HG03175 (cell line): ENCODE measurements around the gene MBD5.

Experiments used
- ATAC-seq: cut with Tn5 transposase; IDR thresholded peaks from one replicate; pipeline ENCODE4 v1.9.1; 2021; ENCODE audit warnings: mild to moderate bottlenecking, moderate library complexity; ENCODE audit not compliant: unreplicated experiment

The MBD5 gene

DNA sequence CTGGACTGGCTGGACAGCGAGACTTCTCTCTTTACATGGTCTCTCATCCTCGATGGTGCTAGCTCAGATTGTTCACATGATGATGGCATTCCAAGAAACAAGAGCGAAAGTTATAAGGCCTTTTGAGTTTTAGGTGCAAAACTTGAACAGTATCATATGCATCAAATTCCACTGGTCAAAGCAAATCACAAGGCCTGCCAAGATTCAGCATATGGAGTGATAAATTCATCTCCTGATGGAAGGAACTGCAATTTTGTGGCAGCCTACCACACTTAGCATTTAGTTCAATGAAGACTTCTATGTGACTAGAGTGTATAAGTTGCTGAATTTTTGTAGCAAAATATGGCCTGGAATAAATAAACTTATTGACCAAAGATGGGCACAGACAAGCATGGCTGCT, 429.6 kb downstream of the MBD5 start:
- ATAC-seq: no peak

DNA sequence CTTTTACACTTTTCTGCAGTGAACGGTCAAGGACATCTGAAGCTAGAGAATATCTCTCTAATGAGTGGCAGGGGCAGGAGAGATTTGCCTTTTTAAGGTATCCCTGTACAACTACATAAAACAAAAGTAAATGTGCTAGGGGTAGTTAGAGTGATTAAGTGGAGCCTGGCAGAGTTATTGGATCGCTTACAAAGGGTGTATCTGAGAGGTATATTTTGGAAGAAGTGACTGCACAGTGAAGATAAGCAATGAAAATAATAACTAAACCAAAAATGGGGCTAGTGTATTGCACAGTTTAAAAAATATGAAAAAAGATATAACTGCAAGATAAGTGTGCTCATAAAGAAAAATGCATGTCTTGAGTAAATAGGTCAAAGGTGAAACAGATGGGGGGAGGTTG, 430.2 kb downstream of the MBD5 start:
- ATAC-seq: no peak

DNA sequence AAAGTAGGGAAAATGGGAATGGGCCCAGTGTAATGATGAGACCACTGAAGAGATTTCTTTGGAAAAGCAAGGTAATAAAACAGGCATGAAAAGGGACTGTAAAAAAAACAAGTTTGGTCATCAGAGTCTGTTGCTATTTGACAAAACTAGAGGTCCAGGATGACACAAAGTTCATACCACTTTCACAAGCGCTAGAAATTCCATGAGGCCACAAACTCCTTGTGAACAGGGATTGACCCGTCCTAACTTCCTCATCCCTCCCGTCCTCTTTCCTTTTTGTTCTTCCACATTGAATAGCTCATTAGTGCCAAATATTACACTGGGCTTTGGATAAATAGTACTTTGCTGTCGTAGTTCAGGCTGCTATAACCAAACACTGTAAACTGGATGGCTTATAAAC, 434.9 kb downstream of the MBD5 start:
- ATAC-seq: no peak

DNA sequence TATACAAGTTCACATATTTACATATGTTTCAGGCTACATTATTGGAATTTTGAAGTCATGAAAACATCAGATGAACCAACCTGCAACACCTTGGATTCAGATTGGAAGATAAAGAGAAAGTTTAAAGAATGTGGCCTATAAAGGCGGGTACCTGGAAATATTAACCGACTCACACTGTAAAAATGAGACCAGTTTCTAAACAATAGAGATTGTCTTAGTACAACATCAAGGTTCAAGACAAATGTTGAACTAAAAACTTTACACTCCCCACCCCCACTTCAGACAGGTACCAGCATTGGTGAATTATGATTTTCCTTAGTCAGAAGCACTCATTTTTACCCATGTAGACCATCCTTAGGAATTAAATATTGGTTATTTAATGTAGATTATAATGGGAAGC, 437.3 kb downstream of the MBD5 start:
- ATAC-seq: no peak

DNA sequence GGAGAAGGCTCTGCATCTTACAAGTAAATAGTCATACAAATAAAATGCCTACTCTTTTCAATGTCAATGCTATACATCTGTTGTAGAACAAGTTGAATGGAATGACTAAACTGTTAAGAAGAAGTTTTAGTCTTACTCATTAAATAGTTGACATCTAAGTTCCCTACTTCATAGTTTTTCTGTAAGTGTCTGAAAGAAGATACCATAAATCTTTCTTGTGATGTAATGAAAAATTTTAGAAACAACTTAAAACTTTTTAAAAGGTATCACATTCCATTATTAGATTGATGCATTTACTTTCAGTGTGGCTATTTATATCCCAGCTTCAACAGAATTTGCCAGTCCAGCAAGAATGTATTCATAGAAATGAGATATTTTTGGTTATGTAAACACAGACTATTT, 438.5 kb downstream of the MBD5 start:
- ATAC-seq: no peak

DNA sequence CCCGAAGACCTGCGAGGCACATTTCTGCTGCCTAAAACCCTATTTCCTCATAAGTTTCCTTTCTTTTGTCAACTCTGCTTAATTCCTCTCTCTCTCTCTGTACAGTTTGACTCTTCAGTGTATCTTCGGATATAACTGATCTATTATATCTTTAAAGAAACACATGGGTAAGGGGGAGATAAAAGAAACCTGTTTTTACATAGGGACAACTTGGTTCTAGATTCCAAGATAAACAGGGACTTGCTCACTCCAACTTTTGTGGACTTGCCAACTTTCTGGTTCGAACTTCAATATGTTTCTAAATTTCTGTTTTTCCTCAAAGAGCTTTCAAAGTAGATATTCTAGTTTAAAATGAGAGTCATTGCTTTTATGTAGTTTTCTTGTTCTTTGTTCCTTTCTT, 441.0 kb downstream of the MBD5 start:
- no peak for ATAC-seq

DNA sequence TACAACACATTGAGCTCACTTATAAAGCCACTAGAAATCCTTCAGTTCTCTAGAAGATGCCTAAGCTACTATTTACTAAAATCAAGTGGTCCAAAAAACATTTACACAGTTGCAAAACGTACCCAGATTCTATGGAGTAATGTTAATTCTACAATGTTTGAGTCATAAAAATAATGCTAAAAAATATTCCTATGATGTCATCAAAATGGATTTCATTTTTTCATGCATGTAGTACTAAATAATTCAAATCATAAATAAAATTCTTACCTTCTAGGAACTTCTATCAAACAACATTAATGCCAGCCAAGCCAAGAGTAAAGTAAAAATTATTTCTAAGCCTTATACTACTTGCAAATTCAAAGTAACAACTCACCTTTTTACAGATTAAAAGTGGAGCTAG, 454.7 kb downstream of the MBD5 start:
- ATAC-seq: no peak

DNA sequence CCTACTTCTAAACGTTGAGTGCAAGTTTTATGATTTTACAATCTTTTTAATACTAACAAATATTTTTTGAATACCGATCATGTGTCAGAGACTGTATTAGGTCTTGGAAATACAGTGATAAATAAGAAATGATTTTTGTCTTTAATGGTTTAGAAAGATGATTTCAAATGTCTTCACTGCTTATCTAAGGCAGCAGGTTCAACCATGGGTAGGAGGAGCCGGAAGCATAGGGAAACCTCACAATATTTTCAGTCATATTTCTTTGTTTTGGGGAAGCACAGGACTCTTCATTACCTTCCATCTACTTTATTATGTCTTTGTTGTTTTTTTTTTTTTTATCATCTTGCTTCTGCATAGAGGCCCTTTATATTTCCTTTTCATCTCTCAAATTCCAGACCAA, 458.5 kb downstream of the MBD5 start:
- no peak for ATAC-seq

DNA sequence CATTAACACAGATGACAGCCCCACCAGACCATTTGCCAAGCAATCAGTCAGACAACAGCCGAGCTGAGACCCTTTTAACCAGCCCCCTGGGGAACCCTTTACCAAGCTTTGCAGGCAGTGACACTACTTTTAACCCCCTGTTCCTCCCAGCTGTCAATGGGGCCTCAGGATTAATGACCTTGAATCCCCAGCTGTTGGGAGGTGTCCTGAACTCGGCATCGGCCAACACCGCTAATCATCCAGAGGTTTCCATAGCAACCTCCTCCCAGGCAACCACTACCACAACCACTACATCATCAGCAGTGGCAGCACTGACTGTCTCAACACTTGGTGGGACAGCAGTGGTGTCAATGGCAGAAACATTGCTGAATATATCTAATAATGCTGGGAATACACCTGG, 462.8 kb downstream of the MBD5 start:
- no peak for ATAC-seq

DNA sequence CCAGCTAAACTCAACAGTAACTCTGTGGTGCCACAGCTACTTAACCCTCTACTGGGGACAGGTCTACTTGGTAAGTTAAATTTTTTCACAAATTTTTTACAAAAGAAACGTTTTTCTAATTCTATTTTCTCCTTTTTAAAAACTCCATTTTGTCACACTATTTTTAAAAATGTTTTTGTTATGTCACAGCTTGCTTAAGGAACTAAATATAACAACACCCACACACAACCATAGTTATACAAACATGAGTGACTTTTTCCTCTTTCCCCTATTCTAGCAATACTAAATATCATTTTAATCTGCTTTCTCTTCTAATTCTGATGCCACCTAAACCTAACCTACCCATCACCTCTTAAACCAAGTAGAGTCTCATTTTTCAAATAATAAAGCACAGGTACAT, 463.2 kb downstream of the MBD5 start:
- ATAC-seq: no peak

DNA sequence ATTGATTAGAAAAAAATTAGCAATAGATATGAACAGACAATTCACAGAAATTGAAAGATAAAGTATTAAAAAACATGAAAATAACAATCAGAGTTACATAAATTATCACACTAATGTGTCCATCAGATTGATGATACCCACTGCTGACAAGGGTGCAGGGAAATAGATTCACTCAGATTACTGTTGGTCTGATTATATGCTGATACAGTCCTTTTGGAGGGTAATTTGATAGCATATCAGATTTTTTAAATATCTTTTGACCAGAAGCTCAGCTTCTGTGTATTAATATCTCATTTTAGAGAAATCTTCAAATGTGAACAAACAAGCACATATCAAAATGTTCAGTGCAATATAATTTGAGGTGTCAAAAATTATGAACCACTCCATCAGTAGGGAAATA, 465.8 kb downstream of the MBD5 start:
- no peak for ATAC-seq

DNA sequence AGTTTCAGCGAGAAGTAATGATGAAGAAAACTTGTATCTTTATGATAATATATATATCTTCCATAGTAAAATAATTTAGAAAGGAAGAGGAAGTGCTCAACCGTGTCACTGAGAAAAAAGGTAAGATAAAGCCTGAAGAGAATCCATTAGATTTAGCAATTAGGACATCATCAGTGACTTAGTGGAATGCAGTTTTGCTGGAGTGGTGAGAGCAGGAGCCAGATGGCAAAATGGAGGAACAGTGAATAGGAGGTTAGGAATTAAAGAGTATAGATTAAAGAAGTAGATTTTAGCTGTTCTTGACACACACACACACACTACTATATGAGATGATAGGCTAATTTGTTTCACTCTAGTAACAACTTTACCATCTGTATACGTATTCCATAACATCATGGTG, 466.5 kb downstream of the MBD5 start:
- no peak for ATAC-seq

DNA sequence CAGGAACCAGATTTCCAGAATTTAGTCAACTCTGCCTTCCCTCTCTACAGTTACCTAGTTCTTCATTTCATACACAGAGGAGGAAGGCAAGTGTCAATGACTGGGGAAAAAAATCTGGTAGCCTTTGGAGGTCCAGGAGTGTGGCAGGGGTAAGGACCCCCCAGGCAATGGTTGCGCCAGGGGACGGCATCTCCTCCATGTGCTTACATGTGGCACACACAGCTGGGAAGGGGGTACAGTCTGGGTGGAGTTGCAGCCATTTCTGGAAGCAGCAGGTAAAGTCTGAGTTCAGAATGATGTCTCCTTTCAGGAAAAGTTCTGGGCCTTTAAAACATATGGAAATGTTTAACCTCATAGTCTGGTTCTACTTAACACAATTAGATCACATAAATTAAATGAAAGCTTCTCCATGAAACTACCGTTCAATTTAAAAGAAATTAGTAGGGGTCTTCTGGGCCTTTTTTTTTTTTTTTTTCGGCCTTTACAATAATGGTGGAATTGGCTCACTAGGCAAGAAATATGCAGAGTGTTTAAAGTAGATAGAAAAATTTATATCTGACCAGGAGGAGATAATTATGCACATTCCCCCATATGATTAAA, 470.0 kb downstream of the MBD5 start:
- no peak for ATAC-seq

DNA sequence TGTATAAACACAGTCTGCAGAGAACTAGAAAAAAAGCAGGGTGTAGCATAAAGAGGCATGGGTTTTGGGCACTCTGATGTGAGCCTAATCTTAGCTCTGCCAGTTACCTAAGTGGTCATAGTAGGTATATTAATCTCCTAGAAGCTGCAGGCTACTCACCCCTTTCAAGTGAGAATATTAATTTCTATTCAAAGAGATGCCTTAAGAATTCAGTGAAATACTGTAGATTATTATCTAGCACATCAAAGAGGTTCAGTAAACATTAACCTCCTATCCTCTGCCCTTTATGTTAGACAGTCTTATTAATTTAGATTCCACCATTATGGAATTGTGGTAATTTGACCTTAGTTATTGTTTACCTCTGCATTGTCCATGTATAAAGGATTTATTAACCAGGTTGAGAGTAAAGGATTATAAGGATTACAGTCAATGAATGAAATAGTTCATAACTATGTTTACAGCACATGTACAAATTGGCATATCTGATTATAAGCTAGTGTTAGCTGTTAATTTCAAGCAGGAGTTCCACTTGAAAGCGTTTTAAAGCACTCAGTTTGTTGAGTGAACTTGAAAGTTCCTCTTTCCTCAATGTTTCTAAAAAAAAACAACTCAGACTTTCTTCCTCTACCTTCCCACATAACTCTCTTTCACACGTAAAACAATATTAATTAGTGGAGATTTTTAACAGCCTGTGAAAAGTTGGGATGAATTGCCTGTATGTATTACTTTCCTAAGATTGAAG, 473.1 kb downstream of the MBD5 start:
- ATAC-seq: peak; percentile 73

DNA sequence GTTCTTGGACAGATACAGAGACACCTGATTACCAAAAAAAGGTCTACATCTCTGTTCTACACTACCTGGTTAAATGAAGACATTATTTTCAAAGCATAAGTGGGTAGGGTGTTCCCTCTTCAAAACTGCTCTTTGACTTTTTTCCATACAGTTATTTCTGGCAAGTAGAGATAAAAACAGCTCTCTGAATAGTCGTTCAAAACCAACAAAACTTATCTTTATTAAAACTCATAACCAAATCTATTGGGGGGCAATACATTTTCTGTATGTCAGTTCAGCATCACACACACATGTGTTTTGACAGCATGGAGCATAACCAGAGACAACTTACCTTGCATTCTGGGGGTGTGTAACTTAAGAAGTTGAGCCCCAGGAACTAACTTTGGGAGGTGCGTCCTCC, 474.7 kb downstream of the MBD5 start:
- ATAC-seq: no peak

DNA sequence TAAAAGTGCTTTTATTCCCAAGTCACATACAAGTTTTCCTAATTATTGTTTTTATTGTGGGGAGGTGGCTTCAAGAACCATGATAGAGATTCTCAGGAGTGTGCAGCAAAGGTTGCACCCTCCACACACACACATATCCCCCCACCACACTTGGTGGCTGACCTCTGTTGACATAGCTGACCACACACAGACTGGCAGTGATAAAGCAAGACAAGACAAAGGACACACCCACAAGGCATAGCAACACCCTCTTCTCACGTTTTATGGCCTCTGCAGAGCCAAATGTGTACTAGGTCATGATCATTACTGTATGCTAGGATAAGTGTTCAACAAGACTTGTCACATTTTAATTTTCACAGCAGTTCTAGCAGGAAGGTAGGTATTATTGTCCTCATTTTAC, 480.7 kb downstream of the MBD5 start:
- ATAC-seq: no peak

DNA sequence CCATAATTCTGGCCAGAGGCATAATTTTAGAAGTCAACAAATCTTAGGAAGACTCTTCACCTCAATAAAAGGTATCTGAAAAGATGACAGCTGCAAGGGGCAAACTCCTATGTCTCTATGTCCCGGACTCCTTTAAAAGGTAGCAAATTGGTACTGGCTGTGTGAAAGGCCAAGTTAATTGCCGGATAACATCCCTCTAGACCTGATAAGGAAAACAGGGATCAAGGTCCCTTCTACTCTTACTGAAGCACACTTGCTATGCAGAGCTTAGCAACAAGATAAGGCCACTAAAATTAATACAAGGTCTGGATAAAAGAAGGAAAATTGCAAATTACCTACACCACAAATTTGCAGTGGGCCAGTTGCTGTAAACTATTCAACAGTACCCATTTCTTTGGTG, 482.6 kb downstream of the MBD5 start:
- ATAC-seq: no peak

DNA sequence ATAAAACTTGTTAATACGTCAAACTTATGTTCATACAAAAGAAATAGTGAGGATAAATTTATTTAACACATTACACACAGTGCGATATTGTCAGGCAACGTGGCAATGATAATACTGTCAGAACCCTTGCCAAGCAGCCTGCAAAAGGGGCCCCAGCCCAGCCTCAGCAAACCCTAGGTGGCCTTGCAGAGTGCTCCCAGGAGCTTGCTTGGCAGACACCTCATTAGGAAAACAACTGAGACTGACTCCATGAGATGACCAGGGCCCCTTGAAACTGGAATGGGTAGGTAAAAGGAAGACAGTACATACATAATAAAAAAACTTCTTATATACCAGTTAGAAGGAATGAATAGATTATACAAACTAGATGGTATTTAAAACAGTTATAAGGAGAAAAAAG, 487.1 kb downstream of the MBD5 start:
- ATAC-seq: no peak

DNA sequence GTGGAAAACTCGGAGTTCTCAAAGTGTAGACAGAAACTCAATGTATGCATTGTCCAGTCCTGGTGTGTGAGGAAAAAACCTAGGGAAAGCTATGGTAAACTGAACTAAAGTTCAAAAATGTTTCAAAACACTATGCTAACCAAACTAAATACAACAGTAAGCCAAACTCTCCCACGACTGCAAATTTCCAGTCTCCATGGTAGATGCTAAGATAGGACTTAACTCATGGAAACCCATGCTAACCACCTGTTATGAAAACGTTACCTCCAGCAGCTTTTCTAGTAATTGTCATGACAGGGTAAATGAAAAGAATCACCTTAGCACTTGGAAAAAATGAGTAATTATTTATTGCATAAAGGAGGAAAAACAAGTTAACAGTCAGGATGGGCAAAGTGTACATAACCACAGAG, 488.0 kb downstream of the MBD5 start:
- ATAC-seq: no peak

DNA sequence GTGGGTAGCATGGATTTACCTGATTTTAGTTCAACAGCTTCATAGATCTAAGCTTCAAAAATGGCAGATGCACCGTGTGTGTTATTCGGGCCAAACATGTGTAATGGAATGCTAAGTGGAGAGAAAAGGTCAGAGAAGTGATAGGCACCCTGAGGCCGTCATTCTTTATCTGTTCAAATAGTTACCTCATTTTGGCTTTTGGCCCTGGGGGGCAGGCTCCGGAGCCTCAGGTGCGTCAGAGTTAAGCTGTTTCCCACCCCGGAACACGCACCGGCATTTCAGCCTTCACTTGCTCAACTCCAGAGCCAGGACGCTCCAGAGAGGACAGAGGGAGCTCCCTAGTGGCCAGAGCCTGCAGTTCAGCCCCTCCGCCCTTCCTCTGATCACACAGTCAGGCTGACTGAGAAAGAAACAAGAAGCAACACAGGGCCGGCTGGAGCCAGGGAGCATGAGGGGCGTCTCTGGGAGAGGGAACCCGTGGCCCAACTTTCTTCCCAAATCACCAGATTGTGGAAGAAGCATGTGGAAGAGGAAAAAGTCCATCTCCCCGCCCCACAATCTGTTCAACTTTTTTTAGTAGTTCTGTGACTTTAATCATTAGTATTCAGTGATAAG, 488.5 kb downstream of the MBD5 start:
- peak; percentile 100 for ATAC-seq

DNA sequence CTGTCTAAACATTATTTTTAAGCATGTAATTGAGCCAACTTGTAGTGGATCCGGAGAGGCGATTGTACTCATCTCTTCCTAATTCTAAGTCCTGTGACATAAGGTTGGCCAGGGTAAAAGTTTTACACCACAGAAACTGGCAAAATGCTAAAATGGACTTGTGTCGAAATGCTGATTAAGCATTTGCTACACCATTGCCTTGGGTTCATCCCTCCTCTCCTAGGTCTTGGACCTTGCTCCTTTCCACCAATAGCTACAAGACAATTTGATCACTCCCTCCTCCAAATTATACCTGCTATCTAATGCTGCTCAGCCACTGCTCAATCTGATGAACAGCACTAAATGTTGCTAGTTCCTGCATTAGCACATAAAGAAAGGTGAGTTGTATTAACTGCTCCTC, 491.0 kb downstream of the MBD5 start:
- no peak for ATAC-seq

DNA sequence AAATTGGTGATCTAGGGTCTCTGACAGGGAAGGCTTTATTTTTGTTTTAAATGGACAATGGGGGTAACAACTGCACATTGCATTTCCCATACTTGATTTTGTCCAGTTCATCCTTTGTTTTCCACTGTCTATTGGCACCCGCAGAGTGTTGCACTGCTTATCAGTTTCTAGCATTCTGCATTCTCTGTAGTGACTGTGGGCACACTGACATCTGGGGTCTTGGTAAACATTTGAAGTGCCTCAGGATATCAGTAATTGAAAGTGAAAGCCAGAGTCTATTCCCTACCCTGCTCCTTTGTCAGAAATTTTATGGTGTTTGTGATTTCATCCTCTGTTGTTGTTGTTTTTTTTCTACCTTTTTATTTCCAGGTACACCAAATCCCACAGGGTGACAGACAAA, 491.6 kb downstream of the MBD5 start:
- ATAC-seq: no peak

DNA sequence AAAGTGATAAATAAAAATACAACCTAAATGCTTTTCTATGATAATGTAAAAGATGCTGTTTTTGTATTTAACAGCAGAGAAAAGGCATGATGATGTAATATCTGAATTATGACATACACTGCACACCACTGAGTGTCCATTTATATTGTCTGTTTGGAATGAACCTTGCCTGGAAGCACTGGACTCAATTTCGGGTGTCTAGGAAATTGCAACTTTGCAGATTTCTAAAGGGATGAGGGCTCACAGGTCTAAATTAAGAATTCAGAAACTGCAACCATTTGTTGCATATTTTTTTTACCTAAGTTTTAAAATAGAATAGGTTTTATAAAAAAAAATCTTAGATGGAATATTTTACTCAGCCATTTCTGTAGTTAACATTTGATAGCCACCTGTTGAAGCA, 492.5 kb downstream of the MBD5 start:
- ATAC-seq: no peak
